ENCODE results near the gene C1orf74.

- TF ChIP-seq, protein P1, sequence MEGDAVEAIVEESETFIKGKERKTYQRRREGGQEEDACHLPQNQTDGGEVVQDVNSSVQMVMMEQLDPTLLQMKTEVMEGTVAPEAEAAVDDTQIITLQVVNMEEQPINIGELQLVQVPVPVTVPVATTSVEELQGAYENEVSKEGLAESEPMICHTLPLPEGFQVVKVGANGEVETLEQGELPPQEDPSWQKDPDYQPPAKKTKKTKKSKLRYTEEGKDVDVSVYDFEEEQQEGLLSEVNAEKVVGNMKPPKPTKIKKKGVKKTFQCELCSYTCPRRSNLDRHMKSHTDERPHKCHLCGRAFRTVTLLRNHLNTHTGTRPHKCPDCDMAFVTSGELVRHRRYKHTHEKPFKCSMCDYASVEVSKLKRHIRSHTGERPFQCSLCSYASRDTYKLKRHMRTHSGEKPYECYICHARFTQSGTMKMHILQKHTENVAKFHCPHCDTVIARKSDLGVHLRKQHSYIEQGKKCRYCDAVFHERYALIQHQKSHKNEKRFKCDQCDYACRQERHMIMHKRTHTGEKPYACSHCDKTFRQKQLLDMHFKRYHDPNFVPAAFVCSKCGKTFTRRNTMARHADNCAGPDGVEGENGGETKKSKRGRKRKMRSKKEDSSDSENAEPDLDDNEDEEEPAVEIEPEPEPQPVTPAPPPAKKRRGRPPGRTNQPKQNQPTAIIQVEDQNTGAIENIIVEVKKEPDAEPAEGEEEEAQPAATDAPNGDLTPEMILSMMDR (IDR thresholded peaks at IDR 0.05): no peak
- TF ChIP-seq POLR2AphosphoS5 (IDR thresholded peaks at IDR 0.05) (no peak), POLR2A (IDR thresholded peaks at IDR 0.05) (no peak), EP300 (IDR thresholded peaks at IDR 0.05; ENCODE audit: low read depth) (no peak)
Measured at GRCh38 chr1:209822706-209823105, 38.3 kb upstream of the C1orf74 start.
